ENCODE data around the gene CKAP5.
A peak's percentile ranks its signal among the peaks of the same experiment; 100 is the strongest.
"Not testable (repeated sequence)": the region's sequence is repeated elsewhere in the genome, so short reads cannot be mapped to it uniquely, and the experiment has no call there.

The CKAP5 gene

DNA sequence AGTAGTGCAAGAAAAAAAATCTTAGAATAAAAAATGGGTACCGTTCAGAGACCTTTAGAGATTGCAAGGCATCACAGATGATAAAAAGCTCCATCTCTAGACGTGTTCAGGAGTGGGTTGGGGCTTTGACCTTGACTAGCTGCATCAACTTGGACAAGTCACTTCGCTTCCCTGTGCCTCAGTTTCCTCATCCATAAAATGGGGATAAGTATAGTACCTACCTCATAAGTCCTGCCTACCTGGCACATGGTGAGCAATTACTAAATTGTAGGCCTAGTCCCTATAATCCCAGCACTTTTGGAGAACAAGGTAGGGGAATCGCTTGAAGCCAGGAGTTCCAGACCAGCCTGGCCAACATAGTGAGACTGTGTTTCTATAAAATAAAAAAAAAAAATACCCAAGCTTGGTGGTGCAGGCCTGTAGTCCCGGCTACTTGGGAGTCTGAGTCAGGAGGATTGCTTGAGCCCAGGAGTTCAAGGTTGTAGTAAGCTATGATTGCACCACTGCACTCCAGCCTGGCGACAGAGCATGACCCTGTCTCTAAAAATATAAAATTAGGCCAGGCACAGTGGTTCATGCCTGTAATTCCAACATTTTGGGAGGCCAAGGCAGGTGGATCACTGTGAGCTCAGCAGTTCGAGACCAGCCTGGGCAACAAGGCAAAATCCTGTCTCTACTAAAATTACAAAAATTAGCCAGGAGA is 133.1 kb downstream of the CKAP5 start:
- no peak for DNase-seq (ENCODE audit: low read depth, low spot score)
- H3K4me3 ChIP-seq (ENCODE audit: low read length), result no peak overlapping the region

- no peak for DNase-seq (ENCODE audit: low read depth, low spot score)
- H3K4me3 ChIP-seq (ENCODE audit: low read length), result no peak overlapping the region
Measured at GRCh38 chr11:46711303-46711702, 134.8 kb downstream of the CKAP5 start.

DNA sequence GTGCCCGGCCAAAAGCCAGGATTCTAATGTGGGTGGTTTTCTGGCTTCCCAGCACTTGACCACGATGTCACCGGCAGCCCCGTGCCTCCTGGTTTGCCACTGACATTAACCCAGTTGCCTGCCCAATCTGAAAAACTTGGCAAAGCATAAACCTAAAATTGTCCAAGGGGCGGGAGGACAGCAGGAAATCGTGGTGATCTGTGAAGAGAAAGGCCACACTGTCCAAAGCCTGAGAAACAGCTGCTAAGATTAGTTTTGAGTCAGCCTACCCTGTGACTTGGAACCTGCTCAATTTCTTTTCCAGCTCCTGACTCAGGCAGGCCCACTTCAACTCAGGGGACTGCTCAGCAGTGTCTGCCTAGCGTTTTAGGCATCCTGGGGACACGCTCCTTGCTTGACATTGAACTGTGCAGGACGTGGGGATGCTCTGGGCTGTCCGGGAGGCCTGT is 135.2 kb downstream of the CKAP5 start:
- no peak overlapping the region for H3K4me3 ChIP-seq (ENCODE audit: low read length)
- no peak for DNase-seq (ENCODE audit: low read depth, low spot score)

- not testable (repeated sequence) for DNase-seq (ENCODE audit: low read depth, low spot score); H3K4me3 ChIP-seq (ENCODE audit: low read length)
Measured at GRCh38 chr11:46709351-46709750, 136.7 kb downstream of the CKAP5 start.

DNA sequence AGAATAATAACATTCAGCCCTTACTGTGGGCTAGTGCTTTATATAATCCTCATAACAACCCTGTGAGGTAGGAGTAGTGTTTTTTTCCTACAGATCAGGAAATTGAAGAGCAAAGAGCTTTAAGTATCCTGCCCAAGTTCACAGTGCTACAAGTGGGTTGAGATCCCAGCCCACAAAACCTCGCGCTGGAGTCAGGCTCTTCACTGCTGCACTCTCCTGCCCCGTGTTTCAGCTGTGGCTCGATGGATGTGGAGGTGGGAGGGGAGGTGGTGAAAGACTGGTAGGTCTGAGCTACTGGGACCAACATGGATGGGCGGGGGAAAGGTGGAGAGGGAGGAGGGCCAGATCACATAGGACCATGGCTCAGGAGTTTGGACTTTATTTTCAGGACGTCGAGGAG is 139.2 kb downstream of the CKAP5 start:
- DNase-seq (ENCODE audit: low read depth, low spot score), result no peak
- H3K4me3 ChIP-seq (ENCODE audit: low read length), result no peak overlapping the region

DNA sequence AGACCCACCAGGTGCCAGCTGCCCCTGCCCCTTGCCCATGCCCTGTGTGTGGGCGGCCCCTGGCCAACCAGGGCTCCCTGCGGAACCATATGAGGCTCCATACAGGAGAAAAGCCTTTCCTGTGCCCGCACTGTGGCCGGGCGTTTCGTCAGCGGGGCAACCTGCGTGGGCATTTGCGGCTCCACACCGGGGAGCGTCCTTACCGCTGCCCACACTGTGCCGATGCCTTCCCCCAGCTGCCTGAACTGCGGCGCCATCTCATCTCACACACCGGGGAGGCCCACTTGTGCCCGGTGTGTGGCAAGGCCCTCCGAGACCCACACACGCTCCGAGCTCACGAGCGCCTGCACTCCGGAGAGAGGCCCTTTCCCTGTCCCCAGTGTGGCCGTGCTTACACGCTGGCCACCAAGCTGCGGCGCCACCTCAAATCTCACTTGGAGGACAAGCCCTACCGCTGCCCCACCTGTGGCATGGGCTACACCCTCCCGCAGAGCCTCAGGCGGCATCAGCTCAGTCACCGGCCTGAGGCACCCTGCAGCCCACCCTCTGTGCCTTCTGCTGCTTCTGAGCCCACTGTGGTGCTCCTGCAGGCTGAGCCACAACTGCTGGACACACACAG is 140.9 kb downstream of the CKAP5 start:
- DNase-seq (ENCODE audit: low read depth, low spot score), result no peak
- no peak overlapping the region for H3K4me3 ChIP-seq (ENCODE audit: low read length)

DNA sequence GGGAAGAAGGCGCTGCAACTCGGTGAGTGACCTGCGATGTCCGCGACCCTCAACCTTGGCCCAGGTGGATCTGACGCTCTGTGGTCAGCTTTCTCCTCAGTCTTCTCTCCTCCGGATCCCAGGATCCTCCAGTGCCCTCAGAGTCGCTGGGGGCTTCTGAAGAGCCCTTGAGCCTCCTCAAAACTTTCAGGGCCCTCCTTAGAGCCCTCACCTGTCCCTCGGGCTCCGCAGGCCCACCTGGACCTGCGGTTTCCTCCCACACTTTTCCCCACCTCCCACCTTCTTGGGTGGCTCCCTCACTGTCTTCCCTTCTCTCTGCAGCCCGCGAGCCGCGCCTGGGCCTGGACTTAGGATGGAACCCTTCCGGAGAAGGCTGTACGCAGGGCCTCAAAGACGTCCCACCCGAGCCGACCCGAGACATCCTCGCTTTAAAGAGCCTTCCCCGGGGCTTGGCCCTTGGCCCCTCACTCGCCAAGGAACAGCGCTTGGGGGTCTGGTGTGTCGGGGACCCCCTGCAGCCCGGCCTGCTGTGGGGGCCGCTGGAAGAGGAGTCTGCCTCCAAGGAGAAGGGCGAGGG is 144.9 kb downstream of the CKAP5 start:
- no peak for DNase-seq (ENCODE audit: low read depth, low spot score)
- peak overlapping the region; percentile 99 for H3K4me3 ChIP-seq (ENCODE audit: low read length)

DNA sequence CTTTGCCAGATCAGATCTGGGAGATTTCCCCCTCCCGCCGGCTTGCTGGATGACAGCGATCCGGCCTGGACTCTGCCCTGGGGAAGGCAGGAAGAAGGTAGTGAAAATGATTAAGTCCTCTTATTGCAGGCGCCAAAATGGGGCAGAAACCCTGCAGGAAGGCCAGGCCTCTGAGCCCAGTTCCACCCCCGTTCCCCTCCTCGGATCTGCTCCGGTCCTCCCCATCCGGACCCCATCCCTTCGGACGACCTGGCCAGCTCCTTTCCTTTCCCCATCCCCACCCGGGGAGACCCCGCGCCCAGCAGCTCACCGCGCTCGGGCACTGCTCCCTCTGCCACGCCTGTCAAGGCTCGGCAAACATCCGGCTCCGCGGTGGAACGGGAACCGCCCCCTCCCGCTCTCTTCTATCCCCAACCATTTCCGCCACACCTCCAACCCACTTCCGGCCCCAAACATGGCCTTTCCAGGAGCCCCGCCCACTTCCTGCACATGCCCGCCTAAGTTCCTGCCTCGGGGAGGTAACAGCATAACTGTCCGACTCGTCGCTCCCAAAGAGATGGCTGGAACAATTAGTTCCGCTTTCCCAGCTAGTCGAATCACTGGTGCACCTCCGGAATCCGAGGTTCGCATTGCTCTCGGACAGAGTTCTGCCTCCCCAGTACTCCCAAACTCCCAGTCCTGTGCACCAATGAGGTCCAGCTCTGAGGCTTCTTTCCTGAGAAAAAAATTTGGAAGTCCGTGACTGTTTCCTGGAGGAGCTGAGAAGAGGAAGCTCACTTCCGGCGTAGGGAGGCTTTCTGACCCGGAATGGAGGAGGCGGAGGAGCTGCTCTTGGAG is 145.6 kb downstream of the CKAP5 start, which contains the start of the genes ARHGAP1 and ZNF408:
Gene ARHGAP1, minus strand, starts transcription at position 379 of the 837 bp plus-strand sequence. CDS start 4,512 bp downstream, outside the sequence.
Gene ZNF408, plus strand, starts transcription at position 791 of the 837 bp plus-strand sequence. Its CDS starts 17 bp downstream, at position 808.
- H3K4me3 ChIP-seq (ENCODE audit: low read length), result peak within 1 kb of the TSS; percentile 99
- DNase-seq (ENCODE audit: low read depth, low spot score), result peak; percentile 99

GRCh38 chr11:46698597-46698996 is 147.5 kb downstream of the CKAP5 start:
- H3K4me3 ChIP-seq (ENCODE audit: low read length), result no peak overlapping the region
- no peak for DNase-seq (ENCODE audit: low read depth, low spot score)

- no peak for DNase-seq (ENCODE audit: low read depth, low spot score)
- no peak overlapping the region for H3K4me3 ChIP-seq (ENCODE audit: low read length)
Measured at GRCh38 chr11:46697723-46698122, 148.4 kb downstream of the CKAP5 start.

GRCh38 chr11:46697303-46697702 is 148.8 kb downstream of the CKAP5 start:
- H3K4me3 ChIP-seq (ENCODE audit: low read length), result no peak overlapping the region
- DNase-seq (ENCODE audit: low read depth, low spot score), result no peak

GRCh38 chr11:46696212-46696558 is 149.9 kb downstream of the CKAP5 start:
- DNase-seq (ENCODE audit: low read depth, low spot score), result no peak
- no peak overlapping the region for H3K4me3 ChIP-seq (ENCODE audit: low read length)

GRCh38 chr11:46695345-46696211 is 150.5 kb downstream of the CKAP5 start:
- DNase-seq (ENCODE audit: low read depth, low spot score), result no peak
- H3K4me3 ChIP-seq (ENCODE audit: low read length), result no peak overlapping the region

- no peak overlapping the region for H3K4me3 ChIP-seq (ENCODE audit: low read length)
- no peak for DNase-seq (ENCODE audit: low read depth, low spot score)
Measured at GRCh38 chr11:46694607-46695006, 151.5 kb downstream of the CKAP5 start.

DNA sequence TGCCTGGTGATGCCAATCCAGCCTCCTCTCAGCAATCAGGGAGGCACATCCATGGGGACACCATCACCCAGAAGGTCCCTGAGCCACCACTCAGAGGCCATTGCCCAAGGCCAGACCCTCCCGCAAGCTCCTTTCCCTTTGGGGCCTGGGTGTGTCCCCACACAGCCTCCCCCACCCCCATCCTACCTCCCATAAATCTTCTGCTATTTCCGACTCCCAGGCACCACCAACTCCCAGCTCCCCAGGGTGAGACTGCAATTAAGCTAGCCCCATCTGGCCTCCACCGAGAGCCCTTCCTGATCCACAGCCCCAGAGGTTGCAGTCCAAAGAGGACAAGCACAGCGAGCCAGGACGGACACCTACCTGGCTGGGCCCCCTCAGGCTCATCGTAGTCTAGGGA is 152.0 kb downstream of the CKAP5 start:
- no peak for DNase-seq (ENCODE audit: low read depth, low spot score)
- no peak overlapping the region for H3K4me3 ChIP-seq (ENCODE audit: low read length)

- H3K4me3 ChIP-seq (ENCODE audit: low read length), result no peak overlapping the region
- DNase-seq (ENCODE audit: low read depth, low spot score), result no peak
Measured at GRCh38 chr11:46693597-46694012, 152.5 kb downstream of the CKAP5 start.
